ENCODE measurements around the gene XRCC6.

The XRCC6 gene

DNA sequence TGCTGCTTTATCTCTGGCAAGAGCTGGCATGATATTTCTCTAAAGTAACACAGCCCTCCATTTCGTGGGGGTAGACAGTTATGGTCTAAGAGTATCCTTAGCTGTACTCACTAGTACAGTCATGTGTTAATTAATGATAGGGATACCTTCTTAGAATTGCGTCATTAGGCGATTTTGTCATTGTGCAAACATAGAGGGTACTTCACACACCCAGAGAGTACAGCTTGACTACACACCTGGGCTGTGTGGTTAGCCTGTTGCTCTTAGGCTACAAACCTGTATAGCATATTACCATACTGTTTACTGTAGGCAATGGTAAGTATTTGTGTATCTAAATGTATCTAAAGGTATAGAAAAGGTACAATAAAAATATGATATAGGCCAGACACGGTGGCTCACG is 17.0 kb downstream of the XRCC6 start:
- H3K36me3 Mint-ChIP-seq (ENCODE audit: low read depth): peaks cover 85% of the 10 kb centered on the region

GRCh38 chr22:41638748-41639147 is 17.7 kb downstream of the XRCC6 start:
- no peak overlapping the region for H3K4me3 Mint-ChIP-seq
- H3K4me1 Mint-ChIP-seq: no peaks in the 10 kb centered on the region
- H3K9me3 Mint-ChIP-seq: no peaks in the 10 kb centered on the region
- TF ChIP-seq, protein P1, sequence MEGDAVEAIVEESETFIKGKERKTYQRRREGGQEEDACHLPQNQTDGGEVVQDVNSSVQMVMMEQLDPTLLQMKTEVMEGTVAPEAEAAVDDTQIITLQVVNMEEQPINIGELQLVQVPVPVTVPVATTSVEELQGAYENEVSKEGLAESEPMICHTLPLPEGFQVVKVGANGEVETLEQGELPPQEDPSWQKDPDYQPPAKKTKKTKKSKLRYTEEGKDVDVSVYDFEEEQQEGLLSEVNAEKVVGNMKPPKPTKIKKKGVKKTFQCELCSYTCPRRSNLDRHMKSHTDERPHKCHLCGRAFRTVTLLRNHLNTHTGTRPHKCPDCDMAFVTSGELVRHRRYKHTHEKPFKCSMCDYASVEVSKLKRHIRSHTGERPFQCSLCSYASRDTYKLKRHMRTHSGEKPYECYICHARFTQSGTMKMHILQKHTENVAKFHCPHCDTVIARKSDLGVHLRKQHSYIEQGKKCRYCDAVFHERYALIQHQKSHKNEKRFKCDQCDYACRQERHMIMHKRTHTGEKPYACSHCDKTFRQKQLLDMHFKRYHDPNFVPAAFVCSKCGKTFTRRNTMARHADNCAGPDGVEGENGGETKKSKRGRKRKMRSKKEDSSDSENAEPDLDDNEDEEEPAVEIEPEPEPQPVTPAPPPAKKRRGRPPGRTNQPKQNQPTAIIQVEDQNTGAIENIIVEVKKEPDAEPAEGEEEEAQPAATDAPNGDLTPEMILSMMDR (IDR thresholded peaks at IDR 0.05): no peak
- DNase-seq: no peak
- no peak overlapping the region for H3K27ac Mint-ChIP-seq
- H3K36me3 Mint-ChIP-seq (ENCODE audit: low read depth): peaks cover 79% of the 10 kb centered on the region
- no peaks in the 10 kb centered on the region for H3K27me3 Mint-ChIP-seq (ENCODE audit: low read depth, poor library complexity)

More for the DNA sequence above, 17.0 kb downstream of the XRCC6 start:
- no peak overlapping the region for H3K27ac Mint-ChIP-seq
- H3K27me3 Mint-ChIP-seq (ENCODE audit: low read depth, poor library complexity): no peaks in the 10 kb centered on the region
- H3K4me1 Mint-ChIP-seq: no peaks in the 10 kb centered on the region
- H3K4me3 Mint-ChIP-seq: no peak overlapping the region
- no peak for DNase-seq
- TF ChIP-seq, protein P1 (IDR thresholded peaks at IDR 0.05): no peak
- H3K9me3 Mint-ChIP-seq: peaks cover 4% of the 10 kb centered on the region

- Mint-ChIP-seq H3K36me3 (ENCODE audit: low read depth) (peaks cover 80% of the 10 kb centered on the region), H3K27me3 (ENCODE audit: low read depth, poor library complexity) (no peaks in the 10 kb centered on the region), H3K4me1 (no peaks in the 10 kb centered on the region), H3K4me3 (no peak overlapping the region), H3K9me3 (no peaks in the 10 kb centered on the region), H3K27ac (no peak overlapping the region)
- no peak for DNase-seq
- TF ChIP-seq, protein P1 (IDR thresholded peaks at IDR 0.05): no peak
Observed at GRCh38 chr22:41641854-41642253, 20.8 kb downstream of the XRCC6 start.

- Mint-ChIP-seq H3K36me3 (ENCODE audit: low read depth) (peaks cover 77% of the 10 kb centered on the region), H3K27ac (no peak overlapping the region), H3K4me1 (no peaks in the 10 kb centered on the region), H3K27me3 (ENCODE audit: low read depth, poor library complexity) (no peaks in the 10 kb centered on the region), H3K9me3 (no peaks in the 10 kb centered on the region), H3K4me3 (no peak overlapping the region)
- DNase-seq: no peak
- TF ChIP-seq, protein P1 (IDR thresholded peaks at IDR 0.05): no peak
Observed at GRCh38 chr22:41642331-41643110, 21.4 kb downstream of the XRCC6 start.

DNA sequence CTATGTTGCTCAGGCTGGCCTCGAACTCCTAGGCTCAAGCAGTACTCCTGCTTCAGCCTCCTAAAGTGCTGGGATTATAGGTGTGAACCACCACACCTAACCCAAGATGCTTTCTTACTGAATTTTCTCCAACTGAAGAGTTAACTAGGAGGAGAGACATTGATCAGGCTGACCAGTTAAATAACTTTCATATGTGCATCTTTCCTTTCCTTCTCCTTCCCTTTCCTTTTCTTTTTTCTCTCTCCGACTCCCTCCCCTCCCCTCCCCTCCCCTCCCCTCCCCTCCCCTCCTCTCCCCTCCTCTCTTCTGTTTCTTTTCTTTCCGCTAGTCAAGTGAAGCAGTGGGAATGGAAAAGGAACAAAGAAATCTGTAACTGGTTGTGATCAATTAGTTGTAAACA is 26.7 kb downstream of the XRCC6 start:
- no peak for DNase-seq
- no peak overlapping the region for H3K27ac Mint-ChIP-seq
- peaks cover 73% of the 10 kb centered on the region for H3K36me3 Mint-ChIP-seq (ENCODE audit: low read depth)
- H3K4me1 Mint-ChIP-seq: no peaks in the 10 kb centered on the region
- H3K9me3 Mint-ChIP-seq: no peaks in the 10 kb centered on the region
- no peaks in the 10 kb centered on the region for H3K27me3 Mint-ChIP-seq (ENCODE audit: low read depth, poor library complexity)
- TF ChIP-seq, protein P1 (IDR thresholded peaks at IDR 0.05): no peak
- H3K4me3 Mint-ChIP-seq: no peak overlapping the region

GRCh38 chr22:41648432-41648831 is 27.3 kb downstream of the XRCC6 start:
- TF ChIP-seq, protein P1 (IDR thresholded peaks at IDR 0.05): no peak
- Mint-ChIP-seq H3K27ac (no peak overlapping the region), H3K4me1 (no peaks in the 10 kb centered on the region), H3K27me3 (ENCODE audit: low read depth, poor library complexity) (no peaks in the 10 kb centered on the region), H3K4me3 (no peak overlapping the region), H3K9me3 (no peaks in the 10 kb centered on the region), H3K36me3 (ENCODE audit: low read depth) (peaks cover 76% of the 10 kb centered on the region)
- no peak for DNase-seq

All from nephron progenitor cell (in vitro differentiated cells).